Neural progenitor cell (in vitro differentiated cells): ENCODE data around the gene SND1. TPM values are rescaled to one million over a fixed set of nuclear protein-coding genes. Genes with fewer than 3 reads are reported as not detected.

Experiments used
- DNase-seq: peaks from one replicate; pipeline ENCODE4 v3.0.0-alpha.2; 2016; ENCODE audit warnings: low spot score
- H2AFZ ChIP-seq: fragments of 200-600 bp; sonication (generic); replicated peaks from 2 replicates; pipeline ENCODE4 v1.6.1; 2016; ENCODE audit warnings: antibody characterized with exemption
- H3F3A ChIP-seq: fragments of 200-600 bp; sonication (generic); 2 replicates; pipeline ENCODE4 v1.6.1; 2016; ENCODE audit warnings: antibody characterized with exemption, low read depth
- H3K27ac ChIP-seq: fragments of 200-600 bp; sonication (generic); 2 replicates; pipeline ENCODE4 v1.5.1; 2016; ENCODE audit warnings: mild to moderate bottlenecking
- H3K27me3 ChIP-seq: fragments of 200-600 bp; sonication (generic); 2 replicates; pipeline ENCODE4 v1.6.1; 2016; ENCODE audit warnings: mild to moderate bottlenecking, moderate library complexity
- H3K36me3 ChIP-seq: fragments of 200-600 bp; sonication (generic); 2 replicates; pipeline ENCODE4 v1.5.1; 2016
- H3K4me1 ChIP-seq: fragments of 200-600 bp; sonication (generic); 2 replicates; pipeline ENCODE4 v1.6.1; 2016; ENCODE audit warnings: mixed run types
- H3K4me2 ChIP-seq: fragments of 200-600 bp; sonication (generic); 2 replicates; pipeline ENCODE4 v1.6.1; 2016
- H3K4me3 ChIP-seq: fragments of 200-600 bp; sonication (generic); 2 replicates; pipeline ENCODE4 v1.5.1; 2016
- H3K79me2 ChIP-seq: fragments of 200-600 bp; sonication (generic); 2 replicates; pipeline ENCODE4 v1.6.1; 2016; ENCODE audit warnings: low read depth
- H3K9ac ChIP-seq: fragments of 200-600 bp; sonication (generic); 2 replicates; pipeline ENCODE4 v1.6.1; 2016
- H3K9me3 ChIP-seq: fragments of 200-600 bp; sonication (generic); 2 replicates; pipeline ENCODE4 v1.5.1; 2016; ENCODE audit warnings: low read depth
- H4K20me1 ChIP-seq: fragments of 200-600 bp; sonication (generic); 2 replicates; pipeline ENCODE4 v1.6.1; 2016; ENCODE audit warnings: low read depth
- H3K27ac Mint-ChIP-seq: 3 replicates; pipeline ENCODE4 v1.8.0; 2021; ENCODE audit warnings: mixed read lengths
- H3K27me3 Mint-ChIP-seq: 2 replicates; pipeline ENCODE4 v1.8.0; 2022; ENCODE audit warnings: low read depth, mild to moderate bottlenecking, inconsistent platforms, moderate library complexity, mixed read lengths; ENCODE audit not compliant: insufficient read depth
- H3K36me3 Mint-ChIP-seq: 3 replicates; pipeline ENCODE4 v1.8.0; 2021; ENCODE audit warnings: mixed read lengths
- H3K4me1 Mint-ChIP-seq: 3 replicates; pipeline ENCODE4 v1.8.0; 2021; ENCODE audit warnings: mixed read lengths
- H3K4me3 Mint-ChIP-seq: 3 replicates; pipeline ENCODE4 v1.8.0; 2021; ENCODE audit warnings: mild to moderate bottlenecking, moderate library complexity, mixed read lengths
- H3K9me3 Mint-ChIP-seq: 3 replicates; pipeline ENCODE4 v1.8.0; 2020; ENCODE audit warnings: mixed read lengths
- EZH2 ChIP-seq: fragments of 200-600 bp; sonication (generic); IDR thresholded peaks from 2 replicates; pipeline ENCODE4 v1.6.1; 2017; ENCODE audit warnings: antibody characterized with exemption, mild to moderate bottlenecking, moderate library complexity
- EZH2phosphoT487 ChIP-seq: fragments of 200-600 bp; sonication (generic); IDR thresholded peaks from 2 replicates; pipeline ENCODE4 v1.6.1; 2017; ENCODE audit warnings: antibody characterized with exemption
- total RNA-seq: library from RNA; depleted of rRNA; stranded (reverse); fragments of >200 nt; gene quantifications from 2 replicates; pipeline ENCODE4 v1.2.3, GENCODE V29; 2015; ENCODE audit warnings: low replicate concordance
- TF ChIP-seq, protein P1 (sequence below): fragments of 200-600 bp; sonication (generic); IDR thresholded peaks from 2 replicates; pipeline ENCODE4 v1.5.1; 2017; ENCODE audit warnings: antibody characterized with exemption, mild to moderate bottlenecking

SND1 gene
- total RNA-seq, 1 donor from 2014 or later: 154 TPM

DNA sequence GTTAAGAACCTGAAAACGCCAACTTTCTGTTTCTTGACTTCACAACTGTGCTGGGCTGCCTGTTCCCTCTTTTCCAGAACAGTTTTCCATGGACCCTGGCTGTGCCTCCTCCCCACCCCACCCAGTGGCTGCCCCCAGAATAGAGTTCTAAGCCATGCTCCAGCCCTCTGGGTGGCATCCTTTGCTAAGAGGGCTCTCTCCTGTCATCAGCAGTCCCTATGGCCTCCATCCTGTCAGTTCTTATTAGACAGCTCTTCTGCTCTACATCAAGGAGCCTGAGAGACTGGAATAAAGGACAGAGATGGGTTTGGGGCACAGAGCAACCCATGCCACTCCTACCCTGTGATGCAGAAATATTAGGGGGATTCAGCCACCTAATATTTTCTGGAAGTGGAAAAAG lies 393.2 kb downstream of the SND1 start:
- Mint-ChIP-seq H3K27ac (no peak overlapping the region), H3K36me3 (no peaks in the 10 kb centered on the region), H3K4me1 (peaks cover 17% of the 10 kb centered on the region), H3K27me3 (peaks cover 2% of the 10 kb centered on the region), H3K4me3 (no peak overlapping the region), H3K9me3 (no peaks in the 10 kb centered on the region)
- no peak for DNase-seq
- no peak overlapping the region for H3K9ac ChIP-seq
- H4K20me1 ChIP-seq: peaks cover 12% of the 10 kb centered on the region
- H3K4me3 ChIP-seq: no peak overlapping the region
- H3K27me3 ChIP-seq: no peaks in the 10 kb centered on the region
- H3F3A ChIP-seq: no peaks in the 10 kb centered on the region
- H3K79me2 ChIP-seq: no peaks in the 10 kb centered on the region
- H3K9me3 ChIP-seq: no peaks in the 10 kb centered on the region
- H2AFZ ChIP-seq: no peak overlapping the region
- H3K27ac ChIP-seq: no peak overlapping the region
- TF ChIP-seq, protein P1, sequence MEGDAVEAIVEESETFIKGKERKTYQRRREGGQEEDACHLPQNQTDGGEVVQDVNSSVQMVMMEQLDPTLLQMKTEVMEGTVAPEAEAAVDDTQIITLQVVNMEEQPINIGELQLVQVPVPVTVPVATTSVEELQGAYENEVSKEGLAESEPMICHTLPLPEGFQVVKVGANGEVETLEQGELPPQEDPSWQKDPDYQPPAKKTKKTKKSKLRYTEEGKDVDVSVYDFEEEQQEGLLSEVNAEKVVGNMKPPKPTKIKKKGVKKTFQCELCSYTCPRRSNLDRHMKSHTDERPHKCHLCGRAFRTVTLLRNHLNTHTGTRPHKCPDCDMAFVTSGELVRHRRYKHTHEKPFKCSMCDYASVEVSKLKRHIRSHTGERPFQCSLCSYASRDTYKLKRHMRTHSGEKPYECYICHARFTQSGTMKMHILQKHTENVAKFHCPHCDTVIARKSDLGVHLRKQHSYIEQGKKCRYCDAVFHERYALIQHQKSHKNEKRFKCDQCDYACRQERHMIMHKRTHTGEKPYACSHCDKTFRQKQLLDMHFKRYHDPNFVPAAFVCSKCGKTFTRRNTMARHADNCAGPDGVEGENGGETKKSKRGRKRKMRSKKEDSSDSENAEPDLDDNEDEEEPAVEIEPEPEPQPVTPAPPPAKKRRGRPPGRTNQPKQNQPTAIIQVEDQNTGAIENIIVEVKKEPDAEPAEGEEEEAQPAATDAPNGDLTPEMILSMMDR: no peak
- TF ChIP-seq EZH2phosphoT487 (no peak), EZH2 (no peak)
- no peak overlapping the region for H3K4me2 ChIP-seq
- no peaks in the 10 kb centered on the region for H3K36me3 ChIP-seq
- H3K4me1 ChIP-seq: peaks cover 13% of the 10 kb centered on the region

DNA sequence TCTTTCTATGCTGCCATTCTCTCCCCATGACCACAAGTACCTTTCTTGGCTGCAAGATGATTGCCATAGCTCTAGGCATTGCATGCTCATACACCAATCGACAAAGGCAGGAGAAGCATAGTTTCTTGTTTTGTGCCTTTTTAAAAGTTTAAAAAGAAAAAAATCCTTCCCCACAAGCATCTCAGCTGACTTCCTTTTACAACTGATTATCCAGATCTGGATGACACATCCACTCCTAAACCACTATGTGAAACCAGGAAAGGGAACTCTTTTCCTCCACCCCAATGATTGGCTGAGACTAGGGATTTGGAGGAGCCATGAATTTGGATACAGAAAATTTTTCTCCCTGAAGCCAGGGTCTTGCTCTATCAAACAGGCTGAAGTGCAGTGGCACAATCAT lies 393.8 kb downstream of the SND1 start:
- H4K20me1 ChIP-seq: peaks cover 10% of the 10 kb centered on the region
- H3F3A ChIP-seq: no peaks in the 10 kb centered on the region
- no peak overlapping the region for H3K27ac Mint-ChIP-seq

DNA sequence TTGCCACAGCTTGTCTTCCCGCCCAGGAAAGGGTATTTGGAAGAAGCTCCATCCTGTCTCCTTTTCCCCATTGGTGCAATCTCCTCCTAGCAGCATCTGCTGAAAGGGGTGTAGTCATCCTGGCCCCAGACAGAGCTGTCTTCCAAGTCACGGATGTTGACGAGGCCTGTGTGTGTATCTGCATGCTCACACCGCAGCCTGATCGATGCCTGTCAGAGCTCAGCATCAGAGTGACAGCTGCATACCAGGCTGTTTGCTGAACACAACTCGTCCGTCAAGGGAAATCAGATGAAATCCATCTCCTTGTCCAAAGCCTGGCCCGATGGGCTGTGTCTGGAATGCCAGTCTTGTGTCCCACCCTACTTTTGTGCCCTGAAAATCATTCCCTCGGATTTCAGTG lies 400.4 kb downstream of the SND1 start:
- Mint-ChIP-seq H3K4me1 (peaks cover 8% of the 10 kb centered on the region), H3K36me3 (no peaks in the 10 kb centered on the region), H3K27ac (no peak overlapping the region), H3K9me3 (no peaks in the 10 kb centered on the region), H3K4me3 (no peak overlapping the region), H3K27me3 (peaks cover 2% of the 10 kb centered on the region)
- Histone ChIP-seq H3K36me3 (no peaks in the 10 kb centered on the region), H3F3A (no peaks in the 10 kb centered on the region), H3K27ac (no peak overlapping the region), H3K27me3 (no peaks in the 10 kb centered on the region), H3K4me2 (no peak overlapping the region), H2AFZ (no peak overlapping the region), H3K9ac (no peak overlapping the region), H3K9me3 (no peaks in the 10 kb centered on the region), H4K20me1 (peaks cover 3% of the 10 kb centered on the region), H3K79me2 (no peaks in the 10 kb centered on the region), H3K4me1 (no peaks in the 10 kb centered on the region), H3K4me3 (no peak overlapping the region)
- no peak for DNase-seq
- TF ChIP-seq, protein P1: no peak
- TF ChIP-seq EZH2phosphoT487 (no peak), EZH2 (no peak)

More for the DNA sequence above, 393.8 kb downstream of the SND1 start:
- H3K27ac ChIP-seq: no peak overlapping the region
- peaks cover 15% of the 10 kb centered on the region for H3K4me1 Mint-ChIP-seq
- peaks cover 2% of the 10 kb centered on the region for H3K27me3 Mint-ChIP-seq
- no peak overlapping the region for H3K4me3 ChIP-seq
- TF ChIP-seq EZH2phosphoT487: no peak
- no peak for TF ChIP-seq EZH2
- TF ChIP-seq, protein P1: no peak
- no peak overlapping the region for H2AFZ ChIP-seq
- H3K9me3 ChIP-seq: no peaks in the 10 kb centered on the region
- H3K4me1 ChIP-seq: peaks cover 10% of the 10 kb centered on the region
- no peak overlapping the region for H3K9ac ChIP-seq
- no peak overlapping the region for H3K4me2 ChIP-seq
- H3K4me3 Mint-ChIP-seq: no peak overlapping the region
- no peaks in the 10 kb centered on the region for H3K36me3 Mint-ChIP-seq
- no peaks in the 10 kb centered on the region for H3K27me3 ChIP-seq
- no peaks in the 10 kb centered on the region for H3K9me3 Mint-ChIP-seq
- DNase-seq: no peak
- no peaks in the 10 kb centered on the region for H3K36me3 ChIP-seq
- H3K79me2 ChIP-seq: no peaks in the 10 kb centered on the region
